ENCODE results near the gene FTO. TPM values are rescaled to one million over a fixed set of nuclear protein-coding genes. Genes with fewer than 3 reads are reported as not detected.
A peak's percentile ranks its signal among the peaks of the same experiment; 100 is the strongest.

FTO gene
- total and polyA plus RNA-seq, 2 of the 13 experiments (the other 11 are each of a cell fraction or from before 2014, with no cell fraction given), result 41.6 to 55.8 TPM

DNA sequence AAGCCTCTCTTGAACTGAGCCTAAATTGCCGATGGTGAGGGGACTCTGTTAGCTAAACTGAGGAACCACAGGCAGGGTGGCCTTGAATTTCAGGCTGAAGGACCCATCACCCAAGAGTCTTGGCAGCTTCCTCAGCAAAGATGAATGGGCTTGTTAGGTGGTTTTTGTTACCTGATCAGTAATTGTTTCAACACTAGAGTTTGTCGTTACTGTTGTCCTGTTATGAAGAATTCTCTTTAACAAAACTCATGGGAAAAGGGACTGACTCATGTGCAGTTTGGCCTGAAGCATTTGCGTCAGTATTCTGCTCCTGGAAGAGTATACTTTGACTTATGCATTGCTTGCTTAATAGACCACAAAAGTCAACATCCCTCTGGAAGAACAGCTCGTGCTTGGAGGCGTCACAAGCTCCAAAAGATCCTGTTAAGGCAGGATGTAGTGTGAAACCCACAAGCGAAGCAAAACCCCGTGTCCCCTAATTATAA, 376.6 kb downstream of the FTO start (continued):
- TF ChIP-seq, protein P1, sequence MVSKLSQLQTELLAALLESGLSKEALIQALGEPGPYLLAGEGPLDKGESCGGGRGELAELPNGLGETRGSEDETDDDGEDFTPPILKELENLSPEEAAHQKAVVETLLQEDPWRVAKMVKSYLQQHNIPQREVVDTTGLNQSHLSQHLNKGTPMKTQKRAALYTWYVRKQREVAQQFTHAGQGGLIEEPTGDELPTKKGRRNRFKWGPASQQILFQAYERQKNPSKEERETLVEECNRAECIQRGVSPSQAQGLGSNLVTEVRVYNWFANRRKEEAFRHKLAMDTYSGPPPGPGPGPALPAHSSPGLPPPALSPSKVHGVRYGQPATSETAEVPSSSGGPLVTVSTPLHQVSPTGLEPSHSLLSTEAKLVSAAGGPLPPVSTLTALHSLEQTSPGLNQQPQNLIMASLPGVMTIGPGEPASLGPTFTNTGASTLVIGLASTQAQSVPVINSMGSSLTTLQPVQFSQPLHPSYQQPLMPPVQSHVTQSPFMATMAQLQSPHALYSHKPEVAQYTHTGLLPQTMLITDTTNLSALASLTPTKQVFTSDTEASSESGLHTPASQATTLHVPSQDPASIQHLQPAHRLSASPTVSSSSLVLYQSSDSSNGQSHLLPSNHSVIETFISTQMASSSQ (IDR thresholded peaks at IDR 0.05; ENCODE audit: low read depth), result peak; percentile 42; the same call in 1 of the 2 replicates
- TF ChIP-seq, protein P1 (CRISPR knock-in tag; IDR thresholded peaks at IDR 0.05; ENCODE audit: borderline replicate concordance), result no peak
- TF ChIP-seq ATF1 (CRISPR knock-in tag; IDR thresholded peaks at IDR 0.05) (peak; percentile 68), KLF9 (CRISPR knock-in tag; IDR thresholded peaks at IDR 0.05; ENCODE audit: low read depth) (0 out of 2 replicates have a peak, but pooled peaks have one; percentile 45), ZNF883 (CRISPR knock-in tag; IDR thresholded peaks at IDR 0.05; ENCODE audit: not compliant biosample characterization) (no peak), ZBTB3 (CRISPR knock-in tag; IDR thresholded peaks at IDR 0.05; ENCODE audit: borderline replicate concordance, low read depth) (no peak), ZSCAN12 (CRISPR knock-in tag; IDR thresholded peaks at IDR 0.05) (peak; percentile 89), FOXJ3 (CRISPR knock-in tag; IDR thresholded peaks at IDR 0.05; ENCODE audit: borderline replicate concordance) (peak; percentile 63; the same call in 1 of the 2 replicates), ZFP36L1 (CRISPR knock-in tag; IDR thresholded peaks at IDR 0.05) (0 out of 2 replicates have a peak, but pooled peaks have one; percentile 61), RARA (CRISPR knock-in tag; IDR thresholded peaks at IDR 0.05) (peak; percentile 61), HDAC2 (CRISPR knock-in tag; IDR thresholded peaks at IDR 0.05) (peak; percentile 55; the same call in 1 of the 2 replicates), FOXA3 (CRISPR knock-in tag; IDR thresholded peaks at IDR 0.05) (peak; percentile 94), KDM1A (CRISPR knock-in tag; IDR thresholded peaks at IDR 0.05) (0 out of 2 replicates have a peak, but pooled peaks have one; percentile 22)
- TF ChIP-seq, protein P2, sequence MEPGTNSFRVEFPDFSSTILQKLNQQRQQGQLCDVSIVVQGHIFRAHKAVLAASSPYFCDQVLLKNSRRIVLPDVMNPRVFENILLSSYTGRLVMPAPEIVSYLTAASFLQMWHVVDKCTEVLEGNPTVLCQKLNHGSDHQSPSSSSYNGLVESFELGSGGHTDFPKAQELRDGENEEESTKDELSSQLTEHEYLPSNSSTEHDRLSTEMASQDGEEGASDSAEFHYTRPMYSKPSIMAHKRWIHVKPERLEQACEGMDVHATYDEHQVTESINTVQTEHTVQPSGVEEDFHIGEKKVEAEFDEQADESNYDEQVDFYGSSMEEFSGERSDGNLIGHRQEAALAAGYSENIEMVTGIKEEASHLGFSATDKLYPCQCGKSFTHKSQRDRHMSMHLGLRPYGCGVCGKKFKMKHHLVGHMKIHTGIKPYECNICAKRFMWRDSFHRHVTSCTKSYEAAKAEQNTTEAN (CRISPR knock-in tag; conservative IDR thresholded peaks at IDR 0.05), result 0 out of 2 replicates have a peak, but pooled peaks have one; percentile 31
- TF ChIP-seq, protein P3, sequence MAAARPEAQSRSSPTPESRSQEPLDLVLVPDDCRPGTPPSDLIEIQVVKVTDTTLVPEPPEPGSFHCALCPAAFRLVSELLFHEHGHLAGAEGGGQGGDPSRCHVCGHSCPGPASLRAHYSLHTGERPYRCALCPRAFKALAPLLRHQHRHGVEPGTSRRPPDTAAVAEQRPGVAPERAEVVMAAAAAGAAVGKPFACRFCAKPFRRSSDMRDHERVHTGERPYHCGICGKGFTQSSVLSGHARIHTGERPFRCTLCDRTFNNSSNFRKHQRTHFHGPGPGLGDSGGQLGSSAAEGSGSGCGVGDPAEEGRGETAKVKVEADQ (CRISPR knock-in tag; IDR thresholded peaks at IDR 0.05; ENCODE audit: borderline replicate concordance), result peak; percentile 54; the same call in 1 of the 2 replicates
- TF ChIP-seq, protein P4, sequence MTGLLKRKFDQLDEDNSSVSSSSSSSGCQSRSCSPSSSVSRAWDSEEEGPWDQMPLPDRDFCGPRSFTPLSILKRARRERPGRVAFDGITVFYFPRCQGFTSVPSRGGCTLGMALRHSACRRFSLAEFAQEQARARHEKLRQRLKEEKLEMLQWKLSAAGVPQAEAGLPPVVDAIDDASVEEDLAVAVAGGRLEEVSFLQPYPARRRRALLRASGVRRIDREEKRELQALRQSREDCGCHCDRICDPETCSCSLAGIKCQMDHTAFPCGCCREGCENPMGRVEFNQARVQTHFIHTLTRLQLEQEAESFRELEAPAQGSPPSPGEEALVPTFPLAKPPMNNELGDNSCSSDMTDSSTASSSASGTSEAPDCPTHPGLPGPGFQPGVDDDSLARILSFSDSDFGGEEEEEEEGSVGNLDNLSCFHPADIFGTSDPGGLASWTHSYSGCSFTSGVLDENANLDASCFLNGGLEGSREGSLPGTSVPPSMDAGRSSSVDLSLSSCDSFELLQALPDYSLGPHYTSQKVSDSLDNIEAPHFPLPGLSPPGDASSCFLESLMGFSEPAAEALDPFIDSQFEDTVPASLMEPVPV (CRISPR knock-in tag; IDR thresholded peaks at IDR 0.05), result no peak
